ENCODE results near the gene RASGRP3. TPM values are rescaled to one million over a fixed set of nuclear protein-coding genes. Genes with fewer than 3 reads are reported as not detected.
A peak's percentile ranks its signal among the peaks of the same experiment; 100 is the strongest.

Gene RASGRP3
- total and polyA plus RNA-seq, 9 of the 15 experiments (the other 6 are each of a cell fraction or from before 2014, with no cell fraction given) = 0.18 to 1.7 (median 1.2) TPM

GRCh38 chr2:33599175-33599942, 122.9 kb downstream of the RASGRP3 start, which contains the start of gene FAM98A (continued):
- TF ChIP-seq ZBTB40 (IDR thresholded peaks at IDR 0.05) (peak; percentile 17; the same call in 1 of the 2 replicates), ZBTB40 (CRISPR knock-in tag; IDR thresholded peaks at IDR 0.05) (no peak), ZBTB5 (IDR thresholded peaks at IDR 0.05) (no peak), HDAC2 (IDR thresholded peaks at IDR 0.05) (peak; percentile 74), TEAD2 (tag; IDR thresholded peaks at IDR 0.05) (0 out of 2 replicates have a peak, but pooled peaks have one; percentile 13), PHF8 (IDR thresholded peaks at IDR 0.05; ENCODE audit: borderline replicate concordance, low read length) (peak; percentile 63; the same call in 1 of the 2 replicates), ZNF280A (IDR thresholded peaks at IDR 0.05; ENCODE audit: low read depth, partially characterized antibody) (no peak), ZNF146 (CRISPR knock-in tag; IDR thresholded peaks at IDR 0.05; ENCODE audit: unreplicated experiment) (no peak), THRA (IDR thresholded peaks at IDR 0.05) (no peak), JUNB (CRISPR knock-in tag; conservative IDR thresholded peaks at IDR 0.05) (no peak), E2F4 (CRISPR knock-in tag; IDR thresholded peaks at IDR 0.05; ENCODE audit: low read depth) (peak; percentile 51; the same call in 1 of the 2 replicates)

All from K562 (cell line).